HG03097 (cell line): ENCODE measurements around the gene MRPS12.
A peak's percentile ranks its signal among the peaks of the same experiment; 100 is the strongest.
"Not testable (repeated sequence)": the region's sequence is repeated elsewhere in the genome, so short reads cannot be mapped to it uniquely, and the experiment has no call there.

Experiments
- ATAC-seq: cut with Tn5 transposase; IDR thresholded peaks from one replicate; pipeline ENCODE4 v1.9.1; 2021; ENCODE audit not compliant: unreplicated experiment, low FRiP score

MRPS12 gene

DNA sequence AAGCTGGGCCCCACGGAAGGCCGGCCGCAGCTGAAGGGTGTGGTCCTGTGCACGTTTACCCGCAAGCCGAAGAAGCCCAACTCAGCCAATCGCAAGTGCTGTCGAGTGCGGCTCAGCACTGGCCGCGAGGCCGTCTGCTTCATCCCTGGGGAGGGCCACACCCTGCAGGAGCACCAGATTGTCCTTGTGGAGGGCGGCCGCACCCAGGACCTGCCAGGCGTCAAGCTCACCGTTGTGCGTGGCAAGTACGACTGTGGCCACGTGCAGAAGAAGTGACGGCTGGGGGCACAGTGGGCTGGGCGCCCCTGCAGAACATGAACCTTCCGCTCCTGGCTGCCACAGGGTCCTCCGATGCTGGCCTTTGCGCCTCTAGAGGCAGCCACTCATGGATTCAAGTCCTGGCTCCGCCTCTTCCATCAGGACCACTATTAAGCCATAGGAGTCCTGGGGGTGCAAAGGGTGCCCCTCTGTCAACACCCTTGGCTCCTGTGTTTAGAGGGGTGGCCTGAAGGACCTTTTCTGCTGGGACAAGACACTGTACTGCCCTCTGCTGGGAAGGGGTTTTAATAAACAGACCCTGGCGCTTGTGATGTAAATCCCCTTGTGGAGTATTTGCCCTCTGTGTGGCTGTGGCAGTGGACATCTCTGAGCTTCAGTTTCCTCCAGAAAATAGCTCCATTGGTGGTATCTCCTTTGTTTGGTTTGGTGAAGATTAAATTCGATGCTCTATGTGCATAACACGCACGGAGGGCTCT, 1.9 kb downstream of the MRPS12 start:
- no peak for ATAC-seq

DNA sequence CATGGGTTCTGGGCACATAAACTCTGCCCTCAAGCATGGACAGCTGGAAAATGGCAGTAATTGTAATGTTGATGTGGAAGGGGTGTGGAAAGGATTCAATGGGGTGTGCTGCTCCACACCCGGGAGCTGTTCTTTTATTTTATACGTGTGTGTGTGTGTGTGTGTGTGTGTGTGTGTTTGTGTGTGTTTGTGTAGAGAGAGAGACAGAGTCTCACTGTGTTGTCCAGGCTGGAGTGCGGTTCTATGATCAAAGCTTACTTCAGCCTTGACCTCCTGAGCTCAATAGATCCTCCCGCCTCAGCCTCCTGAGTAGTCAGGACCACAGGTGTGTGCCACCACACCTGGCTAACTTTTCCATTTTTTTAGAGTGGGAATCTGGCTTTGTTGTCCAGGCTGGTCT, 2.8 kb downstream of the MRPS12 start:
- no peak for ATAC-seq

DNA sequence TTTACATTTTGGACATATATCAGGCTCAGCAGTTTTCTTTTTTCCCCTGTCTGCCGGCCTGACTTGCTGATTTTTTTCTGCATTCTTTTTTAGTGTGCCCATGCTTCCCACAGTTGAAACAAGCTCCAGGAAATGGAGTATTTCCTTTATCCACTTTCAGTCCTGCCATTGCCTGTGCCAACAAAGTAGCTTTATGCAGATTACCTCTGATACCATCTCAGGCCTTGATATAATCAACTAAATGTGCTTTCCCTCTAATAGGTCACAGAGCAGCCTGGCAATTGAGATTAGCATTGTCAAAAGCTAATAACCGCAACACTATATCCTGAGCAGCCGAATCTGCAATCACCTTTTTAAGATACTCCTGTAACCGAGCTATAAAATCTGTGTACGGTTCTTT, 9.2 kb downstream of the MRPS12 start:
- no peak for ATAC-seq

- not testable (repeated sequence) for ATAC-seq
Observed at GRCh38 chr19:38941466-38941865, 10.7 kb downstream of the MRPS12 start.

GRCh38 chr19:38941979-38942378, 11.2 kb downstream of the MRPS12 start:
- no peak for ATAC-seq

DNA sequence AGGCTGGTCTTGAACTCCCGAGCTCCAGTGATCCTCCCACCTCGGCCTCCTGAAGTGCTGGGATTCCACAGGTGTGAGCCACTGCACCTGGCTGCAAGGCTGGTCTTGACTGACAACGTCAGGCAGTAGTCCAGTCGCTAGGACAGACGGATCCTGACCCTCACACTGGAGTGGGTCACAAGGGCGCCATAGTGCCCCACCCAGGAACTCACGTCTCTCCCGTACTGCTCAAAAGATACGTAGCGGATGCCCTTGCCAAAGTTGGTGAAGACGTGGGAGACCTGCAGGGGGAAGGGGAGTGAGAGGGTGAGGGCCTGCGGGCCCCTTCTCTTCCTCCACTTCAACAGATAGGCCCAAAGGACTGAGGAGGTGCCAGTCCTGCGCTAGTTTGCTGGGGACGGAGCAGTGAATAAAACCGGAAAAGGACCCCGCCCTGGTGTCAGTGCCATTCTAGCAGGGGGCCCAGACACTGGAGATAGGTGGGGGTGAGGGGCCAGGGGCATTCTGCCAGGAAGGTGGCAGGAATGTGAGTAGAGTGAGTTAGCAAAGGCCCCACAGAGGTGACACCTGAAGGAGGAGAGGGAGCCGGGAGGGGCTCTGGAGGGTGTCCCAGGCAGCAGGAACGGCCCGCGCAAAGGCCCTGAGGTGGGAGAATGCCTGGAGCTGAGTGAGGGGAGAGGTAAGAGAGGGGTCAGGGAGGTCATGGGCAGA, 11.9 kb downstream of the MRPS12 start:
- no peak for ATAC-seq

GRCh38 chr19:38944981-38945506, 14.3 kb downstream of the MRPS12 start:
- ATAC-seq: no peak

- no peak for ATAC-seq
Observed at GRCh38 chr19:38945562-38946228, 15.0 kb downstream of the MRPS12 start.

DNA sequence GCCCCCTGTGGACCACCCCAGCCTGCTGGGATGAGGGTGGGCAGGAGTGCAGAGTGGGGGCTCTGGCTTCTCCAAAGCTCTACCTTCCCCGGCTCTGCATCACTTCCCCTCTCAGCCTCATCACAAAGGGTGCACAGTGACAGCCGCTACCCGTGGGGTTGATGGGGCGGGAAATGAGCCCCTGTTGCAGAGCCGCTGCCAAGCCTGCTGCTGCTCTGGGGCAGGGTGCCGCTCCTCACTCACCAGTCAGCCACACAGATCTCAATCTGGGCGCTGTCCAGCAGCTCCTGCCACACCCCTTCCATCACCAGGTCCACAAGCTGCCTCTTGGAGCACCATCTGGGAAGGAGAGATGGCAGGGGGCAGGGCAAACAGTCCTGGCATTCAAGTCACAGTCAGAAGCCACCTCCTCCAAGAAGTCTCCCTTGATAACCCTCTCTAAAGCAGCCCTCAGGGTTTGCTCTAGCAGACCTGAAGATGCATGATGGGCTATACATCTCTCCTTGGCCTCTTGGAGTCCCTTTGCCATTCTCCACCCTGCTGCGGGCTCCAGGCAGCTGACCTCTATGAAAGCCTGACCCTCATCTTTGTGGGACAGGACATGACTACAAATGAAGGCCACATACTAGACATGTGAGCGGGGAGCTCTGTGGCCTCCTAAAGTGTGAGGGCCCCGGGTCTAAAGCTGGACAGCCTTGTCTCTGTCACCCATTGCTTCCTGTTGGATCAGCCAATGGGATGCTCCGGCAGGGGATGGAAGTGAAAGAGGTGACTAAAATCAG, 15.7 kb downstream of the MRPS12 start:
- ATAC-seq: no peak

DNA sequence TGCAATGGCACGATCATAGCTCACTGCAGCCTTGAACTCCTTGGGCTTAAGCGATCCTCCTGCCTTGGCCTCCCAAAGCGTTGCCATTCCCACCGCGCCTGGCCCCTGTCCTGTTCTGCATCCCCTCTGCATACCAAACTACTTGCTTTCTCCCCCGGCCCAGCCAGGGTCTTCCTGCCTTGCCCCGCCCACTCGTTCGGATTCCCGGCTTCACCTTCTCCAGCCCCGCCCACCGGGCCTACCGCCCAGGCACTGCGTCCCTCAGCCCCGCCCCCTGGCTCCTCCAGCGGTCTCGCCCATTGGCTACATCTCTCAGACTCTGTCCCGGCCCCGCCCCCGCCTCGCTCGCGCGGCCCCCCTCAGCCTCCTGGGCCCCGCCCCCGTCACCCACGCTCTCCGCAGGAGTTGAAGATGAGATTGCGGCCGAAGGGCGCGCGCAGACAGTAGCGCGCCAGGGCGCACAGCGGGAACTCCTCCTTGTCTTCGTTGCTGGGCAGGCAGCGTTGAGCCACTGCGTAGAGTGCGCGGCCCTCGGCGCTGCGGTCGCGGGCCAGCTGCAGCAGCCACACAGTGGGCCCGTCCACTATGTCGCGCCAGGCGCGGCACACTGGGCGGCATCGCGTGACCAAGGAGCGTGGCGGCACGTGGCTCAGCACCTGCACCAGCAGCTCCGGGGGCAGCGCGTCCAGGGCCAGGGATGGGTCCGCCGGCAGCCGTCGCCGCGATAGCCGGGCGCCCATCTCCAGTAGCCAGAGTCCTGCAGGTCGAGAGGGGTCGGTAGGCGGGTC, 19.0 kb downstream of the MRPS12 start:
- ATAC-seq: peak; percentile 55

- ATAC-seq: no peak
Observed at GRCh38 chr19:38951187-38951586, 20.4 kb downstream of the MRPS12 start.

DNA sequence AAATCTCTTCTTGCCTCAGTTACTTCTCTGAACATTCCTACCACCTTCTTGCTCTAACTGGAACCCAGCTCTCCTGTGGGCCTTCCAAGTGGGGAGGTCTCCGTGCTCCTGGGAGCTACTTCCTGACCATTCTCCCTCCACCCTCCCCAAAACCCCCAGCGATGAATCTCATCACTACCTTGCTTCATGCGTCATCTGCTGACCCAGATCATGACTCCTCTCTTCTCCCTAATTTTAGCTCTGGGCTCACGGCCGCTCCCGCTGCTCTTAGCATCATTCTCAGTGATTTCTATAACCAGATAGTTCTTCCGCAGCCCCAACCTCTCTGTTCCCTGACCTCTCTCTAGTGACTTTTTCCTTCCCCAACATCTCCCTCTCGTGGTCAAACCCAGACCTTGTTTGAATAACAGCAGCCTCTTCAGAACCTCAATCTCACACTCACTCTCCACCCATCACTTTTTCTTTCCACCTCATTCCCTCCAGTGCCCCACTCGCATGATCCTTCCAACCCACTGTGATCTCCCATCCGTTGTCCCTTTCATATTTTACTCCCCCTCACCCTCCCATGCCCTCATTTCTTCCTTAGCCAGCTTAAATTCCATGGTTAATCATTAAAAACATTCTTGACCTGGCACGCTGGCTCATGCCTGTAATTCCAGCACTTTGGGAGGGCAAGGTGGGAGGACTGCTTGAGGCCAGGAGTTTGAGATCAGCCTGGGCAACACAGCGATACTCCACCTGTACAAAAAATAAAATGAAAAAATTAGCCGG, 21.8 kb downstream of the MRPS12 start:
- no peak for ATAC-seq

DNA sequence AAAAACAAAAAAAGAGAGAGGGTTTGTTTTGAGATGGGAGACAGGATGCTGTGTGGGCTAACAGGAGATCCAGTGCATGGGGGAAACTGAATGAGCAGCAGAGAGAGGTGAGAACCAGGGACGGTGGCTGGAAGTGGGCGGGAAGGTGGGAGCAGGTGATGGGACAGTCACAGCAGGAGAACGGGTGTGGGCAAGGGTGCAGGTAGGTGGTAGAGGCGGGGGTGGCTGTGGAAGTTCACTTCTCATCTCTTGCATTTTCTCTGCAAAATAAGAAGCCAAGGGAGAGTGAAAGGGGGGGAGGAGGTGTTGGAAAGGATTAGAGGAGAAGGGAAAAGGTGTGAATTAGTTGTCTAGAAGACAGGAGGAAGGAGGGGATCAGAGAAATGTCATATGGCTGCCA, 22.9 kb downstream of the MRPS12 start:
- ATAC-seq: no peak

DNA sequence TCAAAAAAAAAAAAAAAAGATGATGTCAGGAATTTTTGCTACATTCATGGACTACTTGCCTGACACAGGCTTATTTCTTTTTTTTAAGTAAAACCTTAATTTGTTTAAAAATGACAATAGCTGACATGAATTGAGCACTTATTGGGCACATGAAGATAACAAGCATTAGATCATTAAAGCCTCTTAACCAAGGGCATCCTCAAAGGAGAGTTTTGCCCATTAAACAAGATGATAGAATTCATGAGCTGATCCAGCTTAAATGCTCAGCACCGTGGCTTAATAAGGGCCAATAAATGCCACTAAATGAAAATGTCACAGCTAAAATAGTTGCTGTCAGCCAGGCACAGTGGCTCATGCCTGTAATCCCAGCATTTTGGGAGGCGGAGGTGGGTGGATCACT, 25.5 kb downstream of the MRPS12 start:
- no peak for ATAC-seq

- no peak for ATAC-seq
Observed at GRCh38 chr19:38958301-38958700, 27.6 kb downstream of the MRPS12 start.

- no peak for ATAC-seq
Observed at GRCh38 chr19:38959618-38960017, 28.9 kb downstream of the MRPS12 start.

- ATAC-seq: no peak
Observed at GRCh38 chr19:38964738-38965137, 34.0 kb downstream of the MRPS12 start.

DNA sequence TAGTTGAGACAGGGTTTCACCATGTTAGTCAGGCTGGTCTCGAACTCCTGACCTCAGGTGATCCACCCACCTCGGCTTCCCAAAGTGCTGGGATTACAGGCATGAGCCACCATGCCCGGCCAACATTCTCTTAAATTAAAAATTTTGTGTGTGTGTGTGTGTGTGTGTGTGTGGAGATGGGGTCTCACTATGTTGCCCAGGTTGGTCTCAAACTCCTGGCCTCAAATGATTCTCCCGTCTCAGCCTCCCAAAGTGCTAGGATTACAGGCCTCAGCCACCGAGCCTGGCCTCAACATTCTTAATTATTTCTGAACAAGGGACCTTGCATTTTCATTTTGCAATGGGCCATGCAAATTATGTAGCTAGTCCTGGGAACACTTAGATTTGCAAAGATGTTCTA, 35.4 kb downstream of the MRPS12 start:
- not testable (repeated sequence) for ATAC-seq
